SK-N-SH (cell line): ENCODE measurements around the gene SDF4. TPM values are rescaled to one million over a fixed set of nuclear protein-coding genes. Genes with fewer than 3 reads are reported as not detected.

Experiments
- CTCF ChIA-PET: fragments of 300-600, 350-600 bp; formaldehyde crosslinking; extraction: SDS; loops from one replicate; lab custom pipeline; 2021; lab: Yijun Ruan, JAX
- POLR2A ChIA-PET: fragments of 350-600 bp; sonication (Branson Sonifier 250); formaldehyde crosslinking; extraction: SDS; loops from one replicate; lab custom pipeline; 2020; ENCODE audit warnings: antibody characterized with exemption, inconsistent platforms; lab: Yijun Ruan, JAX
- DNase-seq: peaks from one replicate; pipeline ENCODE4 v3.0.0; 2012
- H2AFZ ChIP-seq: fragments of 200-600 bp; sonication (generic); 2 replicates; pipeline ENCODE4 v1.8.1; 2016; ENCODE audit warnings: antibody characterized with exemption, mild to moderate bottlenecking, low read depth
- H3F3A ChIP-seq: fragments of 200-600 bp; sonication (generic); replicated peaks from 2 replicates; pipeline ENCODE3; 2016; ENCODE audit warnings: antibody characterized with exemption, mild to moderate bottlenecking; ENCODE audit not compliant: insufficient read depth
- H3K27ac ChIP-seq, 2 experiments: fragments of 200-500 bp in 1 of 2; fragments of 200-600 bp in 1 of 2; sonication (Bioruptor generic) in 1 of 2; sonication (generic), shearing (Covaris generic) in 1 of 2; 2 replicates each; pipeline versions ENCODE4 v1.5.1 to v1.6.1; 2014 to 2016; ENCODE audit warnings: low read depth in 2 of 2, inconsistent platforms in 1 of 2, low read length in 1 of 2, mild to moderate bottlenecking in 1 of 2, mixed read lengths in 1 of 2
- H3K27me3 ChIP-seq: fragments of 200-600 bp; sonication (generic), shearing (Covaris generic); 2 replicates; pipeline ENCODE4 v1.6.1; 2016; ENCODE audit warnings: mixed run types; ENCODE audit not compliant: insufficient read depth
- H3K36me3 ChIP-seq, 2 experiments: fragments of 200-500 bp in 1 of 2; fragments of 200-600 bp in 1 of 2; sonication (Bioruptor generic) in 1 of 2; sonication (generic) in 1 of 2; replicated peaks in 1 of 2; 2 replicates each; pipeline versions ENCODE3 to v1.5.1; 2014 to 2016; ENCODE audit warnings: low read length in 1 of 2, mild to moderate bottlenecking in 1 of 2; ENCODE audit not compliant: insufficient read depth in 2 of 2, control insufficient read depth in 1 of 2
- H3K4me1 ChIP-seq, 2 experiments: fragments of 200-500 bp in 1 of 2; fragments of 200-600 bp in 1 of 2; sonication (Bioruptor generic) in 1 of 2; sonication (generic), shearing (Covaris generic) in 1 of 2; 2 replicates each; pipeline versions ENCODE4 v1.5.1 to v1.6.1; 2014 to 2016; ENCODE audit warnings: low read depth in 1 of 2, low read length in 1 of 2, mixed run types in 1 of 2; ENCODE audit not compliant: insufficient read depth in 2 of 2, control insufficient read depth in 1 of 2
- H3K4me2 ChIP-seq: fragments of 200-600 bp; sonication (generic), shearing (Covaris generic); 2 replicates; pipeline ENCODE4 v1.6.1; 2017; ENCODE audit warnings: mixed run types
- H3K4me3 ChIP-seq, 2 experiments: fragments of 200-500 bp in 1 of 2; fragments of 200-600 bp in 1 of 2; sonication (Bioruptor generic) in 1 of 2; sonication (generic), shearing (Covaris generic) in 1 of 2; 2 replicates each; pipeline versions ENCODE4 v1.5.1 to v1.8.1; 2014 to 2016; ENCODE audit warnings: low read depth in 2 of 2, inconsistent platforms in 1 of 2, low read length in 1 of 2, mild to moderate bottlenecking in 1 of 2, mixed read lengths in 1 of 2, moderate library complexity in 1 of 2
- H3K79me2 ChIP-seq: fragments of 200-600 bp; sonication (generic); 2 replicates; pipeline ENCODE4 v1.8.1; 2017; ENCODE audit warnings: mild to moderate bottlenecking; ENCODE audit not compliant: insufficient read depth
- H3K9ac ChIP-seq: fragments of 200-600 bp; sonication (generic); 2 replicates; pipeline ENCODE4 v1.6.1; 2017; ENCODE audit warnings: mixed run types
- H3K9me2 ChIP-seq: fragments of 200-600 bp; sonication (generic); 2 replicates; pipeline ENCODE4 v1.6.1; 2017; ENCODE audit warnings: mixed run types
- H3K9me3 ChIP-seq: fragments of 200-600 bp; sonication (generic); 2 replicates; pipeline ENCODE4 v1.6.1; 2017; ENCODE audit warnings: mixed run types, mild to moderate bottlenecking, moderate library complexity
- H4K20me1 ChIP-seq: fragments of 200-600 bp; sonication (generic); 2 replicates; pipeline ENCODE4 v1.6.1; 2017; ENCODE audit warnings: mild to moderate bottlenecking, mixed run types; ENCODE audit not compliant: insufficient read depth
- ELF1 ChIP-seq: IDR thresholded peaks from 2 replicates; pipeline ENCODE4 v1.4.0; 2012
- FOXJ3 ChIP-seq: sonication (generic); formaldehyde crosslinking; IDR thresholded peaks from 2 replicates; pipeline ENCODE4 v1.5.1; 2020; ENCODE audit warnings: mild to moderate bottlenecking, missing genetic modification reagents
- GATA2 ChIP-seq: sonication (generic); formaldehyde crosslinking; IDR thresholded peaks from 2 replicates; pipeline ENCODE4 v1.5.0; 2020; ENCODE audit warnings: mild to moderate bottlenecking, missing genetic modification reagents
- IRF3 ChIP-seq: fragments of 150-350 bp; IDR thresholded peaks from 2 replicates; pipeline ENCODE4 v1.6.1; 2016; ENCODE audit warnings: mild to moderate bottlenecking, low read depth, low read length
- MEF2A ChIP-seq: IDR thresholded peaks from 2 replicates; pipeline ENCODE4 v1.4.0; 2012; ENCODE audit warnings: low read depth, borderline replicate concordance
- MXI1 ChIP-seq: IDR thresholded peaks from 2 replicates; pipeline ENCODE4 v1.6.1; 2012; ENCODE audit warnings: mild to moderate bottlenecking, low read depth, low read length, improper control_type of control experiment
- NFIC ChIP-seq: IDR thresholded peaks from 2 replicates; pipeline ENCODE4 v1.4.0; 2012; ENCODE audit warnings: borderline replicate concordance
- RFX5 ChIP-seq: IDR thresholded peaks from 2 replicates; pipeline ENCODE4 v1.6.1; 2012; ENCODE audit warnings: mild to moderate bottlenecking, improper control_type of control experiment, low read length
- SMC3 ChIP-seq: IDR thresholded peaks from 2 replicates; pipeline ENCODE4 v1.6.1; 2012; ENCODE audit warnings: low read depth, low read length, improper control_type of control experiment
- TAF1 ChIP-seq: IDR thresholded peaks from 2 replicates; pipeline ENCODE4 v1.6.1; 2012; ENCODE audit warnings: low read depth, mild to moderate bottlenecking, low read length, moderate library complexity, borderline replicate concordance
- WGBS: methylation state at CpG from one replicate; pipeline ENCODE4 v1.1.6; 2017; ENCODE audit warnings: low lambda C conversion rate; 5-methylcytosine and 5-hydroxymethylcytosine counted together
- polyA plus RNA-seq, 3 experiments: library from polyadenylated mRNA; depleted of rRNA; stranded (reverse); fragments of >200 nt; gene quantifications; 2 replicates each; pipeline ENCODE4 v1.2.3, GENCODE V29; 2012
- TF ChIP-seq, protein P1 (sequence below): IDR thresholded peaks from 2 replicates; pipeline ENCODE4 v1.4.0; 2012; ENCODE audit warnings: low read depth

Gene SDF4
- polyA plus RNA-seq, 1 of the 3 experiments (the other 2 are of a cell fraction) = 265 TPM

DNA sequence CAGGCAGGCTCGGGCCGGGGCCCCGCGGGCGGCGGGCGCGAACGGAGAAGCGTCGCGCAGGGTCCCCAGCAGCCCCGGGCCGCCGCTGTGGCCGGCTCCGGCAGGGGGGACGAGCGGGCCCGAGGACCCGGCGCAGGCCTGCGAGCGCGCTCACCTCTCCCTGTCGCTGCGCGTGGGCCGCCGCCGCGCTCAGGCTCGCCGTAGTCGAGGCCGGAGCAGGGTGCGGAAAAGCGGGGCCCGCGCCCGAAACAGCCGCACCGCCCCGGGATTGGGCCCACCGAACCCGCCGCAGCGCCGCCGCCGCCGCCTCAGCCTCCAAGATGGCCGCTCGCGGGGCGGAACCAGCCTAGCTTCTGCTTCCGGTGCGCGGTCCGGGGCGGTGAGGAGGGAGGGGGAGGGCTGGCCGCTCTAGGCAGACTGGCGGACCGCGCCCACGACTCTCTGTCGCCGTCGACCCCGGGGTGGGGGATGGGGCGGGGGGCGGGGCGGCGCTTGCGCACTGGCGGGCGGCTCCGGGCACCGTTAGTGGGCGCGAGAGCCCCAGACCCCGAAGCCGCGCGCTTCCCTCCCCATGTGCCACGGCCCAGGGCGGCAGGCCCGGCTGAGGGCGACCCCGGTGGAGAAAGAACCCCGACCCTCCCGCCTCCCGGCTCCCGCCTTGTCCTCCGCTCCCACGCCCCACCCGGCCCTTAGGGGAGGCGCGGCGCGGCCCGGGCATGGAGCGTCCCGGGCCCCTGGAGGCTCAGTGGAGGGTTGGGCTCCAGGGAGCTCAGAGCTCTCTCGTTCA lies 41.9 kb upstream of the SDF4 start, which contains the start of gene UBE2J2 (continued):
- TF ChIP-seq, protein P1, sequence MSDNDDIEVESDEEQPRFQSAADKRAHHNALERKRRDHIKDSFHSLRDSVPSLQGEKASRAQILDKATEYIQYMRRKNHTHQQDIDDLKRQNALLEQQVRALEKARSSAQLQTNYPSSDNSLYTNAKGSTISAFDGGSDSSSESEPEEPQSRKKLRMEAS = peak; percentile 76
- TF ChIP-seq MEF2A (no peak), NFIC (no peak), TAF1 (peak; percentile 71; the same call in 1 of the 2 replicates), IRF3 (no peak)

DNA sequence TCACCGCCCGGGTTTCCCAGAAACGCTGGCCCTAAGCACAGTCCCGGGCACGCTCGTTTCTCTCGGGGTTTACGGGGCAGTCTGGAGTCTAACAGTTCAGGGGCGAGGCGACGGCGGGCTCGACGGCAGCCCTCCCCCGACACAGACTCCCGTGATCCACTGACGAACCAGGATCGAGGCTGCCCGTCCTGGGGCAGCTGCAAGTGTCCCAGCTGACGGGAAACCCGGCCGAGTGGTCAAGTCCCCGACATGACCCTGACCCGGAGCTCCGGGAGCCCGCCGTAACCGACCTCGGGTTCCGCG lies 41.4 kb upstream of the SDF4 start:
- no peak for TF ChIP-seq RFX5
- TF ChIP-seq ELF1 = no peak
- TF ChIP-seq, protein P1 = no peak
- TF ChIP-seq FOXJ3 (CRISPR knock-in tag) = no peak
- TF ChIP-seq MXI1 = no peak
- TF ChIP-seq, all 33 proteins: peak for 0
- Histone ChIP-seq H4K20me1 (peaks cover 47% of the 10 kb centered on the region), H3K27ac (peak overlapping the region; percentile 47 to 67; a peak in 3 of 4 replicates), H3K9me3 (no peaks in the 10 kb centered on the region), H3F3A (no peaks in the 10 kb centered on the region), H3K4me3 (peak overlapping the region; percentile 76 to 84), H3K4me1 (peaks cover 0 to 28% of the 10 kb centered on the region in 2 experiments; a peak in 1 of 4 replicates), H3K27me3 (no peaks in the 10 kb centered on the region), H3K79me2 (peaks cover 49% of the 10 kb centered on the region), H3K9me2 (no peaks in the 10 kb centered on the region), H3K4me2 (peak overlapping the region; percentile 96), H2AFZ (no peak overlapping the region), H3K9ac (peak overlapping the region; percentile 83), H3K36me3 (peaks cover 0 to 4% of the 10 kb centered on the region in 2 experiments)
- DNase-seq = no peak
- POLR2A ChIA-PET = interaction anchor here (1.0 to 1.4 kb wide), 4 partner anchors 9 to 116 kb away, joined by 3 to 4 read pairs (median 4); no protein-coding TSS in a partner anchor
- CTCF ChIA-PET = interaction anchor here (1.0 to 1.8 kb wide), 3 partner anchors 17 to 98 kb away, joined by 3 to 10 read pairs (median 4); no protein-coding TSS in a partner anchor
- 0% methylated on average over 1 of the region's 31 CpGs for WGBS

- H3K4me3 ChIP-seq = peak overlapping the region; percentile 76 to 84
- no peak for TF ChIP-seq GATA2 (CRISPR knock-in tag)
- no peak for TF ChIP-seq SMC3
- POLR2A ChIA-PET = interaction anchor here (1.0 to 1.1 kb wide), 2 partner anchors 116 to 150 kb away, joined by 3 to 4 read pairs; no protein-coding TSS in a partner anchor
- H3K36me3 ChIP-seq = peaks cover 0 to 6% of the 10 kb centered on the region in 2 experiments
- peaks cover 55% of the 10 kb centered on the region for H3K79me2 ChIP-seq
- peak overlapping the region in 1 of 2 experiments; percentile 47; a peak in 2 of 4 replicates for H3K27ac ChIP-seq
- H3F3A ChIP-seq = no peaks in the 10 kb centered on the region
- CTCF ChIA-PET = interaction anchor here (1.0 to 2.5 kb wide), 4 partner anchors 12 to 19 kb away, joined by 3 to 10 read pairs (median 5); no protein-coding TSS in a partner anchor
- WGBS = 28% methylated on average over 31 of the region's 43 CpGs
- H3K4me1 ChIP-seq = peaks cover 0 to 28% of the 10 kb centered on the region in 2 experiments; a peak in 1 of 4 replicates
- DNase-seq = no peak
- no peaks in the 10 kb centered on the region for H3K9me3 ChIP-seq
- H3K4me2 ChIP-seq = peak overlapping the region; percentile 96
- no peaks in the 10 kb centered on the region for H3K27me3 ChIP-seq
- no peaks in the 10 kb centered on the region for H3K9me2 ChIP-seq
- peak overlapping the region; percentile 83 for H3K9ac ChIP-seq
- no peak overlapping the region; the same call in 1 of the 2 replicates for H2AFZ ChIP-seq
- peaks cover 52% of the 10 kb centered on the region for H4K20me1 ChIP-seq
These were observed 40.8 kb upstream of the SDF4 start for GRCh38 chr1:1272341-1273208.
